Gastroesophageal sphincter (tissue), 3 donors: Measurements from ENCODE around the gene LY86.

Source experiments
- CTCF ChIP-seq, 4 experiments: fragments of 200-600 bp in 2 of 4; fragments of 450-650 bp in 2 of 4; sonication (generic) in 1 of 4; IDR thresholded peaks; one replicate each; pipeline ENCODE4 v1.5.1; 2017 to 2019; ENCODE audit warnings: antibody characterized with exemption in 4 of 4, mild to moderate bottlenecking in 2 of 4, moderate library complexity in 2 of 4
- POLR2A ChIP-seq, 2 donors: fragments of 450-650 bp; IDR thresholded peaks; one replicate each; pipeline ENCODE4 v1.6.1; 2017; ENCODE audit warnings: antibody characterized with exemption in 2 of 2, mild to moderate bottlenecking in 2 of 2, moderate library complexity in 1 of 2
- POLR2AphosphoS5 ChIP-seq: sonication (generic); formaldehyde crosslinking; IDR thresholded peaks from one replicate; pipeline ENCODE4 v1.6.1; 2017; ENCODE audit warnings: antibody characterized with exemption

- TF ChIP-seq POLR2AphosphoS5, result no peak
- TF ChIP-seq CTCF (IDR thresholded peaks at IDR 0.05), result no peak
- no peak for TF ChIP-seq POLR2A (IDR thresholded peaks at IDR 0.05)
Observed at GRCh38 chr6:6620766-6621425, 32.4 kb downstream of the LY86 start.
